Stimulated activated CD4-positive, alpha-beta T cell treated with anti-CD3 and anti-CD28 coated beads, Interleukin-15, amount 100 ng/mL, for 48 hours (primary cell): Measurements from ENCODE around the gene RNF222.
A peak's percentile ranks its signal among the peaks of the same experiment; 100 is the strongest.
"Not testable (repeated sequence)": the region's sequence is repeated elsewhere in the genome, so short reads cannot be mapped to it uniquely, and the experiment has no call there.

ENCODE experiments used
- DNase-seq, 2 donors: peaks; one replicate each; pipeline ENCODE4 v3.0.0-alpha.2; 2020; ENCODE audit warnings: low read depth in 2 of 2

The RNF222 gene

DNA sequence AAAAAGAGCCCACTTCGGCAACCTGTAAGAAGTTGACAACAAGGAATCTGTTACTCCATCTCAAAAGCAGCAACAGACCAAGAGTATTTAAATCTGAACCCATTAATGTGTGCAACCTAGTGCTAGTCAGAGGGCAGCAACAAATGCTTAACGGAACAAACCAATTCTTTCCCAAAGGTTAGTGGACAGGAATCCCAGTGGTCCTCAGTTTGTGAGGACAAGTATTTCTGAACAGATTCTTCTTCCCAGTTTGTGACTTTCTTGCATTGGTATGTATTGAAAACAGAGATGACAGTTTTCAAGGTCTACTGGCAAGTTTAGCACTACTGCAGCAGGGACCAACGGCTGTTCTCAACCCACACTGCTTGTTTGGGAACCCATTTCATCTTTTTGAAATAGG, 17.6 kb downstream of the RNF222 start:
- DNase-seq: no peak

- DNase-seq: not testable (repeated sequence)
Measured at GRCh38 chr17:8378117-8378516, 19.5 kb downstream of the RNF222 start.

DNA sequence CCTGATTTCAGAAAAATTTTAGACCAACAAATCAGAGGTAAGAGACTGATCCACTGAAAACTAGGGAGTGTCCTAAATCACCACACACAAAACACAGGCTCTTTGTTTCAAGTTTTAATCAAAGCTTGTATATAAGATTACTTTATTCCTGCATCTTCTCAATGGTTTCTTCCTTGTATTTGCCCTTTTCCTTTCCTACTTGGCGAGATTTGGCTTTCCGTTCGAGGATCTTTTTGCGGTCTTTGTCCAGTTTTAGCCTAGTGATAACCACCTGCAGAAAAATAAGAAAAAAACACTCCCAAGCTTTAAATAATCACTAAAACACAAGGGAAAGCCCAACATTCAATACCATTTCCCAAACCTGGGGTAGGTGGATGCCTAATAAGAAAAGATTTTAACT, 20.2 kb downstream of the RNF222 start:
- no peak for DNase-seq

GRCh38 chr17:8376271-8377067, 21.2 kb downstream of the RNF222 start, which contains the start of gene KRABD2:
Gene KRABD2 (minus strand): TSS chr17:8376704.
- peak; percentile 78 to 88 for DNase-seq

GRCh38 chr17:8375738-8376259, 21.8 kb downstream of the RNF222 start:
- DNase-seq: no peak

DNA sequence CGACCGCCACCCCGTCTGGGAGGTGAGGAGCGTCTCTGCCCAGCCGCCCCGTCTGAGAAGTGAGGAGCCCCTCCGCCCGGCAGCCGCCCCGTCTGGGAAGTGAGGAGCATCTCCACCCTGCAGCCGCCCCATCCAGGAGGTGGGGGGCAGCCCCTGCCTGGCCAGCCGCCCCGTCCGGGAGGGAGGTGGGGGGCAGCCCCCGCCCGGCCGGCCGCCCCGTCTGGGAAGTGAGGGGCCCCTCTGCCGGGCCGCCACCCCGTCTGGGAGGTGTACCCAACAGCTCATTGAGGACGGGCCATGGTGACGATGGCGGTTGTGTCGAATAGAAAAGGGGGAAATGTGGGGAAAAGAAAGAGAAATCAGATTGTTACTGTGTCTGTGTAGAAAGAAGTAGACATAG, 23.8 kb downstream of the RNF222 start:
- not testable (repeated sequence) for DNase-seq

DNA sequence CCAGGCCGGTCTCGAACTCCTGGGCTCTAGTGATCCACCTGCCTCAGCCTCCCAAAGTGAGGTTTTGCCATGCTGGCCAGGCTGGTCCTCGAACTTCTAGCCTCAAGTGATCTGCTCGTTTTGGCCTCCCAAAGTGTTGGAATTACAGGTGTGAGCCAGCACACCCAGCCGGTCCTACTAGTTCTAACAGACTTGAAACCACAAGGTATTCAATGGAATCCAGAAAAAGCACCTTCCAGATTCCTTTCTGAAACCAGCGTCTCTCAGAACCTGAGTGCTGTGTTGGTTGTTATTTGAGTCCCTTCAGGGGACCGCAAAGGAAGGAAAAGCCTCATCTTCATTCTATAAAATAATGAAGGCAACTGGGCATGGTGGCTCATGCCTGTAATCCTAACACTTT, 25.2 kb downstream of the RNF222 start:
- DNase-seq: no peak

GRCh38 chr17:8371786-8372185, 25.8 kb downstream of the RNF222 start:
- DNase-seq: no peak

DNA sequence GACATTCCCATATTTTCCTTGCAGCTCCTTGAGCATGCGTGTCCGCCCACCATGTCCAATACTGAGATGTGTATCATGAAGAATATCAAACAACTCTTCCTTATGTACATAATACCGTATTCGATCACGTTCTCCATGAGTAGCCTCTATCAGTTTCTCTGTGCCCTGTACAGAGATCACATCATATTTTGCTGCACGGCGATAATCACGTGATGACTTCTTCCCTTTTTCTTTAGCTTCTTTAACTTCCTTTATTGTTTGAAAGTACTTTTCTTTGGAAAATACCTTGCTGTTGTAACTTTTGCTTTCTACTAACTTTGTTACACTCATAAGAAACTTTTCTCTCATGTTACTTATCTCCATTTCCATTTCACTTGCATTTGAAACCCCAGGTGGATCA, 27.7 kb downstream of the RNF222 start:
- DNase-seq: no peak

- no peak for DNase-seq
Measured at GRCh38 chr17:8368193-8368592, 29.4 kb downstream of the RNF222 start.

DNA sequence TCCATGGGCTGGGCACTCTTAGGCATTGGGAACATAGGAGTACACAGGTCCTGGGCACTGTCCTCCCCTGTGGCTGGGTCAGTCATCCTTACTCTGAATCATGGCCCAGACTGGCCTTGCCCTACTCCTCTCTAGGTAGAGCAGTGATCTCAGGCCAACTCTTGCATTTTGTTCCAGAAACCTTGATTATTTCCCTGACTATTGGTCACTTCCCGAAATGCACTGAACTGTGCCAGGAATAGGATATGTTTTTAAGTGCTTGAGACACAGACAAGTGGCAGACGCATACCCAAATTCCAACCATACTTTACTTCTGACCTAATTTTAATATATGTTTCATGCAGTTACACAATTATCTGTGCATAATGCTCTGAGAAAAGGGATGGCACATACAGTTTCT, 31.4 kb downstream of the RNF222 start:
- DNase-seq: no peak

DNA sequence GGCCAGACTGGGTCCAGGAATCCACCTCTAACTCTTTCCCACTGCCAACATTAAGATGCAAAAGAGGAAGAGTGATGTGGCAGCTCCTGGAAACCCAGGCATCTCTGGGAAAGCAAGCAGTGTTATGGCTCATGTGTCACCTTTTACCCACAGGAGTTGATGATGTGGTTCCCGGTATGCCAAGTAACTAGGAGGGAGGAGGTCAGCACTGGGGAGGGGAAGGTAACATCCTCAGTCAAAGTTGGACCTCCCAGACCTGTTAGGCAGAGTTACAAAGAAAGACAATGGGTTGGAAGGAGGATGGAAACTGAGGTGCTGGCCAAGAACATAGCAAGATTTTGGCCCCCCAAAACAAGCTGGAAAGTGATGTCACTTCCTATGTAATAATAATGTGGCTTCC, 32.5 kb downstream of the RNF222 start:
- no peak for DNase-seq

- DNase-seq: no peak
Measured at GRCh38 chr17:8362651-8363332, 34.8 kb downstream of the RNF222 start.

DNA sequence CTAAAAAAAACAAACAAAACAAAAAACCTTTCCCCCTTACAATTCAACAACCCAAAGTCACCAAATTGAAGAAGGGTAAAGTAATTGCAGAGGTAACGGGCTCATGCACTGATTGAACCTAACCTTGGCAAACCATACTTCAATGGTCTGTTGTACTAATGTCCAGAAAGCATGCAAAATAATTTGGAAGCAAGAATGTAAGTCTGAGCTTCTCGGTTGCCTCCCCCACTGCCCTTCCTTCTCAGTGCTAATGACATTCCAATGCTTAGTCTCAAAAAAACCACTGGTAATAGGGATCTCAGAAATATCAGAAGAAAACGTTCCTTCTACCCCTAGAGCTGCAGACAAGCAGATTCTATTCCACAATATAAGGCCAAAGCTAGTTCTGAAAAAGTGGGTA, 36.9 kb downstream of the RNF222 start:
- DNase-seq: no peak

- DNase-seq: no peak
Measured at GRCh38 chr17:8360260-8360659, 37.4 kb downstream of the RNF222 start.

DNA sequence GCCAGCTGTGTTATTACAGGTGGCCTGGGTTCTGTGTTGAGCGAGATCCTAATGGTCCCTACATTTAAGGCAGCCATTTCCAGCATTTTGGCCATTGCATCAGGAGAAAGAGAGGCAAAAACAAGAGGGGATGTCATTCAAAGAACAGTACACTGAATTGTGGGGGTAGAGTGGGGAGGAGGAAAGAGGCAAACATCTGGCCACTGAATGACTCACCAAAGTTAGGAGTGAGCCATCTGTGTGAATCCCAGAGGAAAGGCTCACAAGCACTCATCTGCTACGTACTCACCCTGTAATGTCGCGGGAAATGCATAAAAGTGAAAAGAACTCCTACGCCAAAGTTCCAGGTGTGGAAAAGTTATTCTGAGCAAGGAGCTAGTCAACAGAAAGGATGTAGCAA, 37.9 kb downstream of the RNF222 start:
- DNase-seq: no peak

GRCh38 chr17:8357910-8358309, 39.7 kb downstream of the RNF222 start:
- no peak for DNase-seq

- DNase-seq: no peak
Measured at GRCh38 chr17:8354236-8354635, 43.4 kb downstream of the RNF222 start.

DNA sequence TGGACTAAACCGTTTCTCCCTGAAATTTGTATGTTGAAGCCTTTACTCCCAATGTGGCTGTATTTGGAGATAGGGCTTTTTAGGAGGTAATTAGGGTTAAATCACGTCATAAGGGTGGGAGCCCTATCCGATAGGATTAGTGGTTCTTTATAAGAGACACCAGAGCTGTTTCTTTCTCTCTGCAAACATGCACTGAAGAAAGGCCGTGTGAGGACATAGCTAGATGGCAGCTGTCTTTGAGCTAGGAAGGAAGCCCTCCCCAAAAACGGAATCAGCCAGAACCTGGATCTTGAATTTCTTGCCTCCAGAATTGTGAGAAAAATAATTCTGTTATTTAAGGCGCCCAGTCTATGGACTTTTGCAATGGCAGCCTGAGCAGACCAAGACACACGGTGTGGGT, 43.9 kb downstream of the RNF222 start:
- no peak for DNase-seq

DNA sequence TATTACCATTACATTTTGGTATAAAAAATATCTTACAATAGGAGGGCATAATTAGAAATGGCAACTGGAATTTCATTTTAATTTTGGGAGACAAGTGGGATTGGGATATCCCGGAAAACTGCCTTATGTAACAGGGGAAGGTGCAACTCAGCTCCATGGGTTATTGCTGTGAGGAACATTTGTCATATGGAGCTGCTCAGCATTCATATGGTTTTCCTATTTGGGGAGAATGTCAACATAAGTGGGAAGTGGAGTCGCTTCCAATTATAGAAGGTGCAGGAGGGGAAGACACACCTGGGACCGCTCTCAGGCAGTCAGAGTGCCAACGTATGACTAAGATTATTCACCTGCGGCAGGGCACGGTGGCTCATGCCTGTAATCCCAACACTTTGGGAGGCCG, 47.3 kb downstream of the RNF222 start:
- no peak for DNase-seq

DNA sequence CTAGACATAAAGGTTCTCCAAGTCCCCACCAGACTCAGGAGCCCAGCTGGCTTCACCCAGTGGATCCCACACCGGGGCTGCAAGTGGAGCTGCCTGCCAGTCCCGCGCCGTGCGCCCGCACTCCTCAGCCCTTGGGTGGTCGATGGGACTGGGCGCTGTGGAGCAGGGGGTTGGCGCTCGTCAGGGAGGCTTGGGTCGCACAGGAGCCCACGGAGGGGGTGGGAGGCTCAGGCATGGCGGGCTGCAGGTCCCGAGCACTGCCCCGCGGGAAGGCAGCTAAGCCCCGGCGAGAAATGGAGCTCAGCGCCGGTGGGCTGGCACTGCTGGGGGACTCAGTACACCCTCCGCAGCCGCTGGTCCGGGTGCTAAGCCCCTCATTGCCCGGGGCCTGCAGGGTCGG, 50.6 kb downstream of the RNF222 start:
- not testable (repeated sequence) for DNase-seq

GRCh38 chr17:8345951-8346665, 51.5 kb downstream of the RNF222 start:
- no peak for DNase-seq
